Common myeloid progenitor, CD34-positive (primary cell): Measurements from ENCODE around the gene DEUP1. TPM values are rescaled to one million over a fixed set of nuclear protein-coding genes. Genes with fewer than 3 reads are reported as not detected.

ENCODE experiments used
- CTCF ChIA-PET: fragments of 350-600 bp; sonication (Branson Sonifier 250); formaldehyde crosslinking; loops from one replicate; lab custom pipeline; 2021; ENCODE audit warnings: antibody characterized with exemption; lab: Charles Lee
- POLR2A ChIA-PET: fragments of 350-600 bp; sonication (Branson Sonifier 250); formaldehyde crosslinking; loops from one replicate; lab custom pipeline; 2021; ENCODE audit warnings: antibody characterized with exemption; lab: Charles Lee
- DNase-seq, 3 donors: peaks; one replicate each; pipeline versions ENCODE4 v3.0.0 to v3.0.0-alpha.2; 2013
- H3K27ac ChIP-seq, 2 experiments: 1 replicate in 1 of 2; 2 replicates in 1 of 2; pipeline ENCODE4 v1.7.0; 2013; ENCODE audit warnings: inconsistent platforms in 2 of 2, low read length in 2 of 2, mild to moderate bottlenecking in 2 of 2, low read depth in 1 of 2, moderate library complexity in 1 of 2; ENCODE audit not compliant: severe bottlenecking in 2 of 2, insufficient read depth in 1 of 2, poor library complexity in 1 of 2
- H3K27me3 ChIP-seq, 5 experiments: replicated peaks in 2 of 5; 1 replicate in 3 of 5; 2 replicates in 2 of 5; pipeline versions ENCODE4 v1.6.1 to v1.7.0; 2013; ENCODE audit warnings: low read length in 4 of 5, mild to moderate bottlenecking in 2 of 5, moderate library complexity in 2 of 5, inconsistent platforms in 1 of 5; ENCODE audit not compliant: insufficient read depth in 5 of 5, control insufficient read depth in 4 of 5
- H3K36me3 ChIP-seq, 4 experiments: 1 replicate in 2 of 4; 2 replicates in 2 of 4; pipeline versions ENCODE4 v1.6.1 to v1.7.0; 2013; ENCODE audit warnings: low read length in 3 of 4, control low read depth in 1 of 4, mild to moderate bottlenecking in 1 of 4; ENCODE audit not compliant: control insufficient read depth in 4 of 4, insufficient read depth in 4 of 4
- H3K4me1 ChIP-seq, 4 experiments: 1 replicate in 3 of 4; 2 replicates in 1 of 4; pipeline versions ENCODE4 v1.6.1 to v1.7.1; 2013; ENCODE audit warnings: low read length in 3 of 4, mild to moderate bottlenecking in 3 of 4, control low read depth in 1 of 4, inconsistent platforms in 1 of 4, moderate library complexity in 1 of 4; ENCODE audit not compliant: control insufficient read depth in 4 of 4, insufficient read depth in 4 of 4; ENCODE audit errors: control extremely low read depth in 1 of 4
- H3K4me3 ChIP-seq, 7 experiments: 1 replicate in 4 of 7; 2 replicates in 3 of 7; pipeline versions ENCODE4 v1.5.1 to v1.7.0; 2013; ENCODE audit warnings: mild to moderate bottlenecking in 7 of 7, low read length in 6 of 7, moderate library complexity in 6 of 7, inconsistent platforms in 2 of 7, low read depth in 2 of 7, control low read depth in 1 of 7; ENCODE audit not compliant: insufficient read depth in 4 of 7, control insufficient read depth in 1 of 7; ENCODE audit errors: extremely low read depth in 1 of 7
- H3K9me3 ChIP-seq, 5 experiments: 1 replicate in 4 of 5; 2 replicates in 1 of 5; pipeline versions ENCODE4 v1.6.1 to v1.7.1; 2013; ENCODE audit warnings: low read length in 4 of 5, mild to moderate bottlenecking in 2 of 5, inconsistent platforms in 1 of 5, low read depth in 1 of 5, moderate library complexity in 1 of 5; ENCODE audit not compliant: control insufficient read depth in 4 of 5, insufficient read depth in 2 of 5; ENCODE audit errors: control extremely low read depth in 1 of 5
- WGBS: methylation state at CpG from one replicate; pipeline ENCODE4 v1.1.5; 2013; ENCODE audit not compliant: insufficient coverage; 5-methylcytosine and 5-hydroxymethylcytosine counted together
- polyA plus RNA-seq: library from polyadenylated mRNA; unstranded; fragments of 120-200 nt; gene quantifications from one replicate; pipeline ENCODE4 v1.2.1, GENCODE V29; 2013

The DEUP1 gene
- not detected for polyA plus RNA-seq

DNA sequence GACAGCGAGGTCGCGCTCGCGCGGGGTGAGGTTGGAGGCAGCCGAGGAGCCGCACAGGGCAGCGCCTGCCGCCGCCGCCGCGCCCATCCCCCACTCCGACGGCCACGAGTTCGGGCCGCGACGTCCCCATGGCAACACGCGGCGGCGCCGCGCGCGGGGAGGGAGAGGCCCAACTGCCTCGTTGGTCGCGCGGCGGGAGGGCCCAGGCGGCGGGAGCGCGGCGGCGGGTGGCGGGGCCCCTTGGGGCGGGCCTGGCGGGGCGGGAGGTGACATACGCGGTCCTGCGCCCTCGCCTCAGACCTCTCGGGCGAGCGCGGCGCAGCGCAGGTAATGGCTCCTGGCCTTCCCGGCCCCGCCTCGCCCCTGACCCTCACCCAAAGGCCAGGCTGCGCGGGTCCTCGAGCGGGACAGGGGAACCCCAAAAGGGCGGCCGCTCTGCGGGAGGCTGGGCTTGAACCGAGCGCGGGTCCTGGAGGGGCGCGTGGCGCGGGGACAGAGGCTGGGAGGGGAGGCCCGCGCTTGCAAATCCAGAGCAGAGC lies at the start of gene DEUP1:
TSS of gene DEUP1 (plus strand) at position 297 of the 539 bp plus-strand sequence. CDS start 1,518 bp downstream, outside the sequence.
- H3K4me3 ChIP-seq: peak within 1 kb of the TSS; percentile 13 to 71 (median 51)

DNA sequence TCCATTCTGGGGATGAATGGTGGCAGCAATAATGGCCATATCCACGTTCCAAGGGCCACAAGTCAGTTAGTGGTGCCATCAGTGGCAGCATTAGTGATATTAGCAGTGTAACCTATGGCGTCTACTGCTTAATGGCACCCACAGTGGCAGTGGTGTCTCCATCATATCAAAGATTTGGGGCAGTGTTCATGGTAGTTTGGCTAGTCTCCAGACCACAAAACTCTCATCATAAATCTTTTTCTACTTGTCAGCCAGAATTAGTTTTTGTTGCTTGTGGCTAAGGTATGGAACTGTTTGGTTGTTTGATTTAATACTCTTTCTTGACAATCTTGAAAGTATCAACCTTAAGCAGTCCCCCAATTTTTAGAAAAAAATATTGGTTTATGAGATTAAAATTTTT lies 45.1 kb upstream of the DEUP1 start:
- H3K27me3 ChIP-seq: no peaks in the 10 kb centered on the region
- no peak overlapping the region for H3K27ac ChIP-seq
- H3K36me3 ChIP-seq: no peaks in the 10 kb centered on the region
- no peak overlapping the region for H3K4me3 ChIP-seq
- H3K4me1 ChIP-seq: peaks cover 0 to 4% (median 0%) of the 10 kb centered on the region in 4 experiments
- ChIA-PET POLR2A (no interaction called here), CTCF (no interaction called here)
- WGBS: 80% methylated on average over 1 of the region's 2 CpGs
- no peaks in the 10 kb centered on the region for H3K9me3 ChIP-seq
- peak in 2 of 3 donors; percentile 2 to 36 for DNase-seq

More for the DNA sequence above, at the start of gene DEUP1:
- 4% methylated on average over 50 of the region's 73 CpGs for WGBS
- ChIA-PET CTCF (interaction anchor here (0.9 to 1.7 kb wide), 3 partner anchors 12 to 322 kb away, joined by 3 to 4 read pairs (median 3); no protein-coding TSS in a partner anchor), POLR2A (no interaction called here)
- H3K36me3 ChIP-seq: no peaks in the 10 kb centered on the region
- H3K27ac ChIP-seq: no peak within 1 kb of the TSS
- H3K27me3 ChIP-seq: peaks cover 3 to 37% (median 18%) of the 10 kb centered on the region in 5 experiments
- H3K4me1 ChIP-seq: peaks cover 0 to 9% (median 6%) of the 10 kb centered on the region in 4 experiments
- DNase-seq: peak; percentile 19 to 72 (median 62)
- no peaks in the 10 kb centered on the region for H3K9me3 ChIP-seq

GRCh38 chr11:93287434-93287833 lies 43.1 kb upstream of the DEUP1 start:
- ChIA-PET CTCF (no interaction called here), POLR2A (no interaction called here)
- no peak overlapping the region for H3K4me3 ChIP-seq
- no peak overlapping the region for H3K27ac ChIP-seq
- 100% methylated on average over 1 of the region's 2 CpGs for WGBS
- peaks cover 0 to 4% (median 0%) of the 10 kb centered on the region in 4 experiments for H3K4me1 ChIP-seq
- no peaks in the 10 kb centered on the region for H3K27me3 ChIP-seq
- no peak for DNase-seq
- no peaks in the 10 kb centered on the region for H3K36me3 ChIP-seq
- no peaks in the 10 kb centered on the region for H3K9me3 ChIP-seq

DNA sequence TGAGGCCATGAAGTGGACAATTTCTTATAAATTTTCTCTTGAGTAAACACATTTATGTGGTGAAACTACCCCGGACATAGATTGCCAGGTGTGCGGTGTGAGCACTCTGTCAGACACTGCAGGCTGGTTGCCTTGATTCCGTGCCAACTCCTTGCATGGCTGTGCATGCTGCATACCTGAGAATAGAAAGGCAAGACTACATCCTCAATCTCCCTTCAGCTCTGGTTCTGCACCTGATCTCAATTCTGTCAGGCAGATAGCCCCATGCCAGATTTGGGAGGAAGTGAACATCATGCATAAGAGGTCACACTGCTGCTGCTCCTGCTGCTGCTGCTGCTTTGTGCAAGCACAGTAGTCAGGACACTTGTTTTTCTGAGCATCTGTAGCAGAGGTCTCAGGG lies 42.5 kb upstream of the DEUP1 start:
- no peaks in the 10 kb centered on the region for H3K9me3 ChIP-seq
- no peaks in the 10 kb centered on the region for H3K27me3 ChIP-seq
- ChIA-PET CTCF (no interaction called here), POLR2A (no interaction called here)
- 100% methylated on average over 2 of the region's 3 CpGs for WGBS
- peaks cover 0 to 4% (median 0%) of the 10 kb centered on the region in 4 experiments for H3K4me1 ChIP-seq
- H3K36me3 ChIP-seq: no peaks in the 10 kb centered on the region
- H3K4me3 ChIP-seq: no peak overlapping the region
- no peak for DNase-seq
- no peak overlapping the region for H3K27ac ChIP-seq

DNA sequence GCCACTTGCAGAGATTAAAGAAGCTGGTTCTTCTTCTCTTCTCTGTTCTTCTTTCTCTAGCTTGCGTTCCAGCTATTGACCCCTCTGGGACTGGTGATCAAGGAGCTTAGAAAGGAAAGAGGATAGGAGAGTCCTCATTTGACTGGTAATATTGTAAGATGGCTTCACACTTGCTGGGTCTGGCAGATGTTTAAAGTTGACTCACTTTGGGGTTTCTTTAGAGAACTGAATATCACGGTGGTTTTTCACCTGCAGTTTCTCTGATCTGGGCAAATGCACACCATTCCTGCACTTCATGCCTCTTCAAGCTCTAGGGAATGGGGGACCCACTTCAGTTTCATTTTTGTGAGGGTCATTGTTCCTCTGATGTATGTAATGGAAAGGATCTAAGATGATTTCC lies 41.8 kb upstream of the DEUP1 start:
- ChIA-PET POLR2A (interaction anchor here (0.6 kb wide), 1 partner anchor 282 kb away, joined by 3 read pairs; no protein-coding TSS in a partner anchor), CTCF (no interaction called here)
- H3K27ac ChIP-seq: no peak overlapping the region
- H3K9me3 ChIP-seq: no peaks in the 10 kb centered on the region
- no peaks in the 10 kb centered on the region for H3K27me3 ChIP-seq
- H3K4me1 ChIP-seq: peaks cover 0 to 4% (median 0%) of the 10 kb centered on the region in 4 experiments
- no CpG with 5 or more reads among the region's 2 CpGs for WGBS
- H3K4me3 ChIP-seq: no peak overlapping the region
- H3K36me3 ChIP-seq: no peaks in the 10 kb centered on the region
- no peak for DNase-seq

GRCh38 chr11:93289782-93290463 lies 40.6 kb upstream of the DEUP1 start:
- 72% methylated on average over 3 of the region's 5 CpGs for WGBS
- H3K27me3 ChIP-seq: no peaks in the 10 kb centered on the region
- CTCF ChIA-PET: no interaction called here
- H3K36me3 ChIP-seq: no peaks in the 10 kb centered on the region
- H3K9me3 ChIP-seq: no peaks in the 10 kb centered on the region
- H3K4me3 ChIP-seq: no peak overlapping the region
- DNase-seq: no peak
- POLR2A ChIA-PET: no interaction called here
- peaks cover 0 to 4% (median 0%) of the 10 kb centered on the region in 4 experiments for H3K4me1 ChIP-seq
- no peak overlapping the region for H3K27ac ChIP-seq

DNA sequence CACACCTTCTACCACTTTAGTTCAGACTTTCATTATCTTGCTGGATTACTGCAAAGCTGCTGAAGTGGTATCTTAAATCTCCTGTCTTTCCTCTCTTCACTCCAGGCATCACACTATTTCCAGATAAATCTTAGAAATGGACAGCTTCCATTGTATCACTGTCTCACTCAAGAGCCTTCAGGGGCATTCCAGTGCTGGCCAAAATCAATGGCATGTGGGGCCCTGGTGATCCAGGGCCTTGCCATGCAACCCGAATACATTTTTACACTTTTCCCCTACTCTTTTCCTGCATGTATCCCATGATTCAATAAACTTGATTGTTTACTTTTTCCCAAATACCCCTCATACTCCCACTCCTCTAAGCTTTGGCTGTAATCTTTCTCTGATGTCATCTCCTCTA lies 39.4 kb upstream of the DEUP1 start:
- no peaks in the 10 kb centered on the region for H3K9me3 ChIP-seq
- H3K4me1 ChIP-seq: peaks cover 0 to under 1% (median 0%) of the 10 kb centered on the region in 4 experiments
- CTCF ChIA-PET: interaction anchor here (0.7 kb wide), 1 partner anchor 335 kb away, joined by 3 read pairs; no protein-coding TSS in a partner anchor
- WGBS: 100% methylated on average over 1 of the region's 1 CpG
- H3K4me3 ChIP-seq: no peak overlapping the region
- H3K36me3 ChIP-seq: no peaks in the 10 kb centered on the region
- POLR2A ChIA-PET: no interaction called here
- H3K27me3 ChIP-seq: no peaks in the 10 kb centered on the region
- H3K27ac ChIP-seq: no peak overlapping the region
- no peak for DNase-seq
